ENCODE results near the gene ZNF579.
A peak's percentile ranks its signal among the peaks of the same experiment; 100 is the strongest.

Gene ZNF579

DNA sequence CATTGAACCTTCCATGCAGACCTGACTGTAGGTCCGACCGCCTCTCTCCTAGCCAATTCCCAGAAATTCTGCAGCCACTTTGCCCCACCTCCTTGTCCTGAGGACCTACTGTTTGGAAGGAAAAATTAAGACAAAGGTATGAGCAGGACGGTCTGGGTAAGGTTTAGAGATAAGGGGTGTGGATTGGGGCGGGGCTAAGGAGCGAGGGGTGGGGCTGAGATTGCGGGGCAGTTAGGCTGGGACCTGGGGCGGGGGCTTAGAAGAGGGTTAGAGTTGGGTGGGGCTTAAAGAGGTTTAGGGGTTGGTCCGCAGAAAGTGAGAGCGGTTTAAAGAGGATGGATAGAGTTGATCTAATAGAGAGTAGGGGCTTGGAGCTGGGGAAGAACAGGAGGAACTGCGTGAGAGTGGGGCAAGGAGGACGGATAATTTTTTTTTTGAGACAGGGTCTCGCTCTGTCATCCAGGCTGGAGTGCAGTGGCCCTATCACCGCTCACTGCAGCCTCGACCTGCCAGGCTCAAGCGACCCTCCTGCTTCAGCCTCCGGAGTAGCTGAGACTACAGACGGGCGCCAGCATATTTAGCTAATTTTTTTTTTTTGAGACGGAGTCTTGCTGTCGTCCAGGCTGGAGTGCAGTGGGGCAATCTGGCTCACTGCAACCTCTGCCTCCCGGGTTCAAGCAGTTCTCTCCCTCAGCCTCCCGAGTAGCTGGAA, 23.1 kb upstream of the ZNF579 start:
- H3K4me3 ChIP-seq (ENCODE audit: low read depth, low read length) = no peak overlapping the region
- TF ChIP-seq, protein P1, sequence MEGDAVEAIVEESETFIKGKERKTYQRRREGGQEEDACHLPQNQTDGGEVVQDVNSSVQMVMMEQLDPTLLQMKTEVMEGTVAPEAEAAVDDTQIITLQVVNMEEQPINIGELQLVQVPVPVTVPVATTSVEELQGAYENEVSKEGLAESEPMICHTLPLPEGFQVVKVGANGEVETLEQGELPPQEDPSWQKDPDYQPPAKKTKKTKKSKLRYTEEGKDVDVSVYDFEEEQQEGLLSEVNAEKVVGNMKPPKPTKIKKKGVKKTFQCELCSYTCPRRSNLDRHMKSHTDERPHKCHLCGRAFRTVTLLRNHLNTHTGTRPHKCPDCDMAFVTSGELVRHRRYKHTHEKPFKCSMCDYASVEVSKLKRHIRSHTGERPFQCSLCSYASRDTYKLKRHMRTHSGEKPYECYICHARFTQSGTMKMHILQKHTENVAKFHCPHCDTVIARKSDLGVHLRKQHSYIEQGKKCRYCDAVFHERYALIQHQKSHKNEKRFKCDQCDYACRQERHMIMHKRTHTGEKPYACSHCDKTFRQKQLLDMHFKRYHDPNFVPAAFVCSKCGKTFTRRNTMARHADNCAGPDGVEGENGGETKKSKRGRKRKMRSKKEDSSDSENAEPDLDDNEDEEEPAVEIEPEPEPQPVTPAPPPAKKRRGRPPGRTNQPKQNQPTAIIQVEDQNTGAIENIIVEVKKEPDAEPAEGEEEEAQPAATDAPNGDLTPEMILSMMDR (IDR thresholded peaks at IDR 0.05; ENCODE audit: insufficient read depth, low read length, missing control alignments) = no peak
- ChIA-PET CTCF (interaction anchor here (1.0 to 3.9 kb wide), 5 partner anchors 10 to 136 kb away, joined by 3 to 36 read pairs (median 4); no protein-coding TSS in a partner anchor), POLR2A (interaction anchor here (1.1 kb wide), 1 partner anchor 18 kb away, joined by 3 read pairs; no protein-coding TSS in a partner anchor)
- no peak for DNase-seq (ENCODE audit: low read depth, low spot score)

DNA sequence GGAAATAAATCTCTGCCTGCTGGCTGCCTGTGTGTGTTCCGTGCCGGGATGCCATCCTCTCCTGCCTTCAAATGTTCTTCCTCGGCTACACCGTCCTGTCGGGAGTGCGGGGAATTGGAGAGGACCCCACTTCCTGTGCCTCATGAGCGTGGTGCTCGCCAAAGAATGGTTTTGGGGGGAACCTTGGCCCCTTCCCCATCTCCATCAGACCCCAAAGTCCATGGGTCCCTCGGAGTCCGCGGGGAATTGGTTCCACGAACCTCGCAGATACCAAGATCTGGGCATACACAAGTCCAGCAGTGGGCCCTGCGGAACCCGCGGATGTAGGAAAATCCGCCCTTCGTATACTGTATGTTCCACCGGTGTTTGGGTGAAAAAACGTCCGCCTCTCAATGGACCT, 22.5 kb upstream of the ZNF579 start:
- ChIA-PET CTCF (no interaction called here), POLR2A (no interaction called here)
- TF ChIP-seq, protein P1 (IDR thresholded peaks at IDR 0.05; ENCODE audit: insufficient read depth, low read length, missing control alignments) = no peak
- DNase-seq (ENCODE audit: low read depth, low spot score) = no peak
- H3K4me3 ChIP-seq (ENCODE audit: low read depth, low read length) = no peak overlapping the region

DNA sequence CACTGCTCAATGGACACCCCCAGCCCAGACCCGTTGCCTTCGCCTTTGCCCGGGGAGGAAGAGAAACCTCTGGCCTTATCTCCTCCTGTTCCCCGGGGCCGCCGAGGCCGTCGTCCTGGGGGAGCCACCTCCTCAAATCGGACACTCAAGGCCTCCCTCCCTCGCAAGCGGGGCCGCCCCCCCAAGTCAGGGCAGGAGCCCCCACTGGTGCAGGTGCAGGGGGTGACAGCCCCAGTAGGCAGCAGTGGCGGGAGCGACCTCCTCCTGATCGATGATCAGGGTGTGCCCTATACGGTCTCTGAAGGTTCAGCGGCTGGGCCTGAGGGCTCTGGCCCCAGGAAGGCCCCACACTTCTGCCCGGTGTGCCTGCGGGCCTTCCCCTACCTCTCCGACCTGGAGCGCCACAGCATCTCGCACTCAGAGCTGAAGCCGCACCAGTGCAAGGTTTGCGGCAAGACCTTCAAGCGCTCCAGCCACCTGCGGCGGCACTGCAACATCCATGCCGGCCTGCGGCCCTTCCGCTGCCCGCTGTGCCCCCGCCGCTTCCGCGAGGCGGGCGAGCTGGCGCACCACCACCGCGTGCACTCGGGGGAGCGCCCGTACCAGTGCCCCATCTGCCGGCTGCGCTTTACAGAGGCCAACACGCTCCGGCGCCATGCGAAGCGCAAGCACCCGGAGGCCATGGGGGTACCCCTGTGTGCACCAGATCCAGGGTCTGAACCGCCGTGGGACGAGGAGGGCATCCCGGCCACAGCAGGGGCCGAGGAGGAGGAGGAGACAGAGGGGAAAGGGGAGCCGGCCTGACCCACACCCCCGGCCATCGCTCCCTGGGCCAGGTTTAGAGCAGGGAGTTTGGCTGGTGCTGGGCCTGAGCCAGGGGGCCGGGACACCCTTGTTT, 21.7 kb upstream of the ZNF579 start:
- no peak for DNase-seq (ENCODE audit: low read depth, low spot score)
- TF ChIP-seq, protein P1 (IDR thresholded peaks at IDR 0.05; ENCODE audit: insufficient read depth, low read length, missing control alignments) = no peak
- H3K4me3 ChIP-seq (ENCODE audit: low read depth, low read length) = no peak overlapping the region
- ChIA-PET POLR2A (no interaction called here), CTCF (no interaction called here)

DNA sequence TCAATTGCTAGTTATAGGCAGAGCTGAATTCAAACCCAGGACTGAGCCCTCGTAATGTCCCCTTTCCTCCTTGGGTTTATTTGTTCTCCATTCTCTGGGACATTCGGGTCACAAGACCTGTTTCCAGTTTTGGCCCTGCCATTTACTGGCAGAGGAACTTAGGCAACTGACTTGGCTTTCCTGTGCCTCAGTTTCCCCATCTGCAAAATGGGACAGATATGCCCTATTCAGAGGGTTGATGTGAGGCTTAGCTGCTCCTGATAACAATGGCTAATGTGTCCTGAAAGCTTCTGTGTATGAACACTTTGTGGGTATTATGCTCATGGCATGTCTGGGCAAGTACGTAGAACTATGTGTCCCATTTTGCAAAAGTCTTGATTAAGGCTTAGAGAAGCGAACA, 20.4 kb upstream of the ZNF579 start:
- H3K4me3 ChIP-seq (ENCODE audit: low read depth, low read length) = peak overlapping the region; percentile 87
- POLR2A ChIA-PET = no interaction called here
- CTCF ChIA-PET = interaction anchor here (0.8 to 2.9 kb wide), 2 partner anchors 85 to 133 kb away, joined by 3 to 15 read pairs; no protein-coding TSS in a partner anchor
- DNase-seq (ENCODE audit: low read depth, low spot score) = no peak
- TF ChIP-seq, protein P1 (IDR thresholded peaks at IDR 0.05; ENCODE audit: insufficient read depth, low read length, missing control alignments) = no peak

DNA sequence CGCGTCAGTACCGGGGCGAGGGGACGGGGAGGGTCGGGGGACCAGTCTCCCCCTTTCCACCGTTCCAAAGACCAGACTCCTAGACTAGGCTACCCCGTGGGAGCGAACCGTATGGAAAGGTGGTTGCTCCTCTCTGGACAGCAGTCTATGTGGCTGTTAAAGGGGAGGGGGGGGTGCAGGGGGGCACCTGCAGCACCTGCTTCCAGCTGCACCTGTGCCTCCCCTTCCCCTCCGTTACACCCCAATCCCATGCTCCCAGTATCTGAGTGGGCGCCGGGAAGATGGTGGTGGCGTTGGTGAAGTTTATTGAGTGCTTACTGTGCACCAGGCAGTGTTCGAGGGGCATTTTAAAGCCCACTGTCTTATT, 20.0 kb upstream of the ZNF579 start:
- POLR2A ChIA-PET = no interaction called here
- TF ChIP-seq, protein P1 (IDR thresholded peaks at IDR 0.05; ENCODE audit: insufficient read depth, low read length, missing control alignments) = no peak
- DNase-seq (ENCODE audit: low read depth, low spot score) = no peak
- H3K4me3 ChIP-seq (ENCODE audit: low read depth, low read length) = peak overlapping the region; percentile 87
- CTCF ChIA-PET = interaction anchor here (2.9 kb wide), 1 partner anchor 85 kb away, joined by 15 read pairs; no protein-coding TSS in a partner anchor

Measured in AG04449 (cell line).